Measurements from ENCODE around the gene RSRC1.

- no peak for TF ChIP-seq POLR2AphosphoS5 (IDR thresholded peaks at IDR 0.05; ENCODE audit: insufficient read depth in 1 of 2, low read depth in 1 of 2)
- TF ChIP-seq, protein P1, sequence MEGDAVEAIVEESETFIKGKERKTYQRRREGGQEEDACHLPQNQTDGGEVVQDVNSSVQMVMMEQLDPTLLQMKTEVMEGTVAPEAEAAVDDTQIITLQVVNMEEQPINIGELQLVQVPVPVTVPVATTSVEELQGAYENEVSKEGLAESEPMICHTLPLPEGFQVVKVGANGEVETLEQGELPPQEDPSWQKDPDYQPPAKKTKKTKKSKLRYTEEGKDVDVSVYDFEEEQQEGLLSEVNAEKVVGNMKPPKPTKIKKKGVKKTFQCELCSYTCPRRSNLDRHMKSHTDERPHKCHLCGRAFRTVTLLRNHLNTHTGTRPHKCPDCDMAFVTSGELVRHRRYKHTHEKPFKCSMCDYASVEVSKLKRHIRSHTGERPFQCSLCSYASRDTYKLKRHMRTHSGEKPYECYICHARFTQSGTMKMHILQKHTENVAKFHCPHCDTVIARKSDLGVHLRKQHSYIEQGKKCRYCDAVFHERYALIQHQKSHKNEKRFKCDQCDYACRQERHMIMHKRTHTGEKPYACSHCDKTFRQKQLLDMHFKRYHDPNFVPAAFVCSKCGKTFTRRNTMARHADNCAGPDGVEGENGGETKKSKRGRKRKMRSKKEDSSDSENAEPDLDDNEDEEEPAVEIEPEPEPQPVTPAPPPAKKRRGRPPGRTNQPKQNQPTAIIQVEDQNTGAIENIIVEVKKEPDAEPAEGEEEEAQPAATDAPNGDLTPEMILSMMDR (IDR thresholded peaks at IDR 0.05): no peak
These were observed 30.5 kb downstream of the RSRC1 start for GRCh38 chr3:158140396-158140795.
